GM23338 (cell line): ENCODE measurements around the gene LSP1. TPM values are rescaled to one million over a fixed set of nuclear protein-coding genes. Genes with fewer than 3 reads are reported as not detected.

Experiments used
- ATAC-seq: fragments of 200-7000 bp; cut with Tn5 transposase; 3 replicates; pipeline ENCODE4 v1.9.1; 2020
- DNase-seq: peaks from one replicate; pipeline ENCODE4 v3.0.0-alpha.2; 2015; ENCODE audit warnings: low spot score
- H2AFZ ChIP-seq: fragments of 200-600 bp; sonication (generic); 2 replicates; pipeline ENCODE4 v1.8.0; 2016; ENCODE audit warnings: antibody characterized with exemption, mild to moderate bottlenecking, moderate library complexity
- H3F3A ChIP-seq: fragments of 200-600 bp; sonication (generic); replicated peaks from 2 replicates; pipeline ENCODE4 v1.8.0; 2017; ENCODE audit warnings: antibody characterized with exemption, mixed run types, low read depth
- H3K27ac ChIP-seq: fragments of 200-600 bp; sonication (generic); 2 replicates; pipeline ENCODE4 v1.6.1; 2016; ENCODE audit warnings: low read depth
- H3K27me3 ChIP-seq: fragments of 200-600 bp; sonication (generic); 2 replicates; pipeline ENCODE4 v1.8.0; 2016; ENCODE audit warnings: mild to moderate bottlenecking, mixed run types, moderate library complexity; ENCODE audit not compliant: insufficient read depth
- H3K36me3 ChIP-seq: fragments of 200-600 bp; sonication (generic); 2 replicates; pipeline ENCODE4 v1.8.0; 2016; ENCODE audit warnings: mild to moderate bottlenecking; ENCODE audit not compliant: insufficient read depth
- H3K4me1 ChIP-seq: fragments of 200-600 bp; sonication (generic); 2 replicates; pipeline ENCODE4 v1.8.0; 2016; ENCODE audit warnings: mild to moderate bottlenecking, moderate library complexity; ENCODE audit not compliant: insufficient read depth
- H3K4me2 ChIP-seq: fragments of 200-600 bp; sonication (generic); 2 replicates; pipeline ENCODE4 v1.7.1; 2017; ENCODE audit warnings: mixed run types
- H3K4me3 ChIP-seq: fragments of 200-600 bp; sonication (generic); 2 replicates; pipeline ENCODE4 v1.6.1; 2016; ENCODE audit warnings: mixed run types
- H3K79me2 ChIP-seq: fragments of 200-600 bp; sonication (generic); replicated peaks from 2 replicates; pipeline ENCODE4 v1.8.0; 2017; ENCODE audit warnings: mild to moderate bottlenecking; ENCODE audit not compliant: insufficient read depth
- H3K9me2 ChIP-seq: fragments of 200-600 bp; sonication (generic); 2 replicates; pipeline ENCODE4 v1.8.0; 2017; ENCODE audit not compliant: insufficient read depth
- H4K20me1 ChIP-seq: fragments of 200-600 bp; sonication (generic); replicated peaks from 2 replicates; pipeline ENCODE4 v1.8.0; 2017; ENCODE audit warnings: mild to moderate bottlenecking; ENCODE audit not compliant: insufficient read depth
- H3K27ac Mint-ChIP-seq: 2 replicates; pipeline ENCODE4 v1.8.0; 2020; ENCODE audit warnings: inconsistent platforms, mild to moderate bottlenecking, moderate library complexity, mixed read lengths
- H3K27me3 Mint-ChIP-seq: 3 replicates; pipeline ENCODE4 v1.8.0; 2022; ENCODE audit warnings: low read depth, mild to moderate bottlenecking, moderate library complexity, mixed read lengths, inconsistent platforms; ENCODE audit not compliant: insufficient read depth, poor library complexity
- H3K36me3 Mint-ChIP-seq: 3 replicates; pipeline ENCODE4 v1.8.0; 2021; ENCODE audit warnings: low read depth, mild to moderate bottlenecking, inconsistent platforms, moderate library complexity, mixed read lengths
- H3K4me1 Mint-ChIP-seq: 3 replicates; pipeline ENCODE4 v1.8.0; 2020; ENCODE audit warnings: mild to moderate bottlenecking, inconsistent platforms, mixed read lengths
- H3K4me3 Mint-ChIP-seq: 3 replicates; pipeline ENCODE4 v1.8.0; 2021; ENCODE audit warnings: moderate library complexity, mild to moderate bottlenecking, inconsistent platforms, mixed read lengths
- H3K9me3 Mint-ChIP-seq: 3 replicates; pipeline ENCODE4 v1.8.0; 2020; ENCODE audit warnings: moderate library complexity, mild to moderate bottlenecking, inconsistent platforms, mixed read lengths
- CREB1 ChIP-seq: fragments of 250-450 bp; sonication (Bioruptor Pico); IDR thresholded peaks from 2 replicates; pipeline ENCODE4 v1.5.0; 2020; ENCODE audit warnings: low read depth, mild to moderate bottlenecking, moderate library complexity
- CTCF ChIP-seq, 2 experiments: fragments of 200-600 bp in 1 of 2; sonication (generic) in 1 of 2; conservative IDR thresholded peaks; 2 replicates each; pipeline versions ENCODE4 v1.5.1 to v1.6.1; 2016 to 2017; ENCODE audit warnings: antibody characterized with exemption in 2 of 2, low read depth in 2 of 2, mild to moderate bottlenecking in 2 of 2, moderate library complexity in 1 of 2
- ETS1 ChIP-seq: IDR thresholded peaks from 2 replicates; pipeline ENCODE4 v1.6.1; 2016; ENCODE audit warnings: antibody characterized with exemption
- EZH2 ChIP-seq: fragments of 200-600 bp; sonication (generic); IDR thresholded peaks from one replicate; pipeline ENCODE4 v1.8.0; 2017; ENCODE audit warnings: antibody characterized with exemption, mild to moderate bottlenecking, low read depth; ENCODE audit not compliant: unreplicated experiment
- EZH2phosphoT487 ChIP-seq: fragments of 200-600 bp; sonication (generic); IDR thresholded peaks from one replicate; pipeline ENCODE4 v1.8.1; 2018; ENCODE audit warnings: antibody characterized with exemption; ENCODE audit not compliant: unreplicated experiment
- JUNB ChIP-seq: IDR thresholded peaks from one replicate; pipeline ENCODE4 v1.6.1; 2016; ENCODE audit warnings: antibody characterized with exemption; ENCODE audit not compliant: unreplicated experiment
- NANOG ChIP-seq: IDR thresholded peaks from 2 replicates; pipeline ENCODE4 v1.6.1; 2016; ENCODE audit warnings: antibody characterized with exemption, borderline replicate concordance
- POLR2AphosphoS5 ChIP-seq: IDR thresholded peaks from 2 replicates; pipeline ENCODE4 v1.6.1; 2016; ENCODE audit warnings: antibody characterized with exemption, low read depth
- REST ChIP-seq: IDR thresholded peaks from one replicate; pipeline ENCODE4 v1.6.1; 2018; ENCODE audit warnings: antibody characterized with exemption; ENCODE audit not compliant: unreplicated experiment
- STAT1 ChIP-seq: IDR thresholded peaks from one replicate; pipeline ENCODE4 v1.6.1; 2016; ENCODE audit warnings: antibody characterized with exemption; ENCODE audit not compliant: unreplicated experiment
- ZNF114 ChIP-seq: fragments of 250-450 bp; sonication (Bioruptor Pico); IDR thresholded peaks from 2 replicates; pipeline ENCODE4 v1.5.0; 2020; ENCODE audit warnings: mild to moderate bottlenecking, moderate library complexity
- ZNF331 ChIP-seq: fragments of 250-450 bp; sonication (Bioruptor Pico); IDR thresholded peaks from 2 replicates; pipeline ENCODE4 v1.5.0; 2020; ENCODE audit warnings: low read depth, mild to moderate bottlenecking, moderate library complexity
- ZNF462 ChIP-seq: fragments of 250-450 bp; sonication (Bioruptor Pico); IDR thresholded peaks from 2 replicates; pipeline ENCODE4 v1.5.0; 2020; ENCODE audit warnings: mild to moderate bottlenecking, moderate library complexity
- polyA plus RNA-seq: library from polyadenylated mRNA; unstranded; fragments of >200 nt; fragmentation: Nextera tagmentation; extraction: Ambion mirVana; gene quantifications from 2 replicates; pipeline ENCODE4 v1.2.1, GENCODE V29; 2016
- total RNA-seq: library from RNA; depleted of rRNA; stranded (reverse); fragments of >200 nt; shearing (Covaris generic); gene quantifications from 2 replicates; pipeline ENCODE4 v1.2.3, GENCODE V29; 2014

Gene LSP1
- total and polyA plus RNA-seq, 2 experiments from 2014 or later = 0.84 TPM; not detected in 1

GRCh38 chr11:1934335-1935155 is 81.7 kb downstream of the LSP1 start:
- H3K4me1 Mint-ChIP-seq = peaks cover 7% of the 10 kb centered on the region; the same call in 2 of the 3 replicates
- no peak overlapping the region for H3K4me3 Mint-ChIP-seq
- DNase-seq (no peak), ATAC-seq (no peak)
- H3K79me2 ChIP-seq = no peaks in the 10 kb centered on the region
- no peaks in the 10 kb centered on the region for H3K4me1 ChIP-seq
- no peak overlapping the region for H3K27ac ChIP-seq
- H3K27me3 ChIP-seq = no peaks in the 10 kb centered on the region
- H2AFZ ChIP-seq = no peak overlapping the region
- H3F3A ChIP-seq = no peaks in the 10 kb centered on the region
- no peak for TF ChIP-seq REST
- no peak for TF ChIP-seq ZNF114
- TF ChIP-seq STAT1 = no peak
- TF ChIP-seq EZH2phosphoT487 = no peak
- no peak for TF ChIP-seq ZNF462 (CRISPR knock-in tag)
- no peak for TF ChIP-seq ETS1
- no peak for TF ChIP-seq JUNB
- TF ChIP-seq EZH2 = no peak
- TF ChIP-seq NANOG = no peak
- no peak for TF ChIP-seq ZNF331
- TF ChIP-seq CREB1 (CRISPR knock-in tag) = no peak
- no peak for TF ChIP-seq POLR2AphosphoS5
- TF ChIP-seq CTCF (conservative IDR thresholded peaks at IDR 0.05; ENCODE audit: low read depth in 2 of 2) = no peak
- no peak overlapping the region for H3K4me3 ChIP-seq
- no peaks in the 10 kb centered on the region for H3K9me2 ChIP-seq
- H4K20me1 ChIP-seq = no peaks in the 10 kb centered on the region
- no peak overlapping the region for H3K4me2 ChIP-seq
- no peaks in the 10 kb centered on the region for H3K36me3 ChIP-seq
- peaks cover 17% of the 10 kb centered on the region for H3K27me3 Mint-ChIP-seq
- H3K36me3 Mint-ChIP-seq = no peaks in the 10 kb centered on the region
- H3K27ac Mint-ChIP-seq = no peak overlapping the region
- H3K9me3 Mint-ChIP-seq = no peaks in the 10 kb centered on the region
